ENCODE data around the gene MAPKBP1.

MAPKBP1 gene

DNA sequence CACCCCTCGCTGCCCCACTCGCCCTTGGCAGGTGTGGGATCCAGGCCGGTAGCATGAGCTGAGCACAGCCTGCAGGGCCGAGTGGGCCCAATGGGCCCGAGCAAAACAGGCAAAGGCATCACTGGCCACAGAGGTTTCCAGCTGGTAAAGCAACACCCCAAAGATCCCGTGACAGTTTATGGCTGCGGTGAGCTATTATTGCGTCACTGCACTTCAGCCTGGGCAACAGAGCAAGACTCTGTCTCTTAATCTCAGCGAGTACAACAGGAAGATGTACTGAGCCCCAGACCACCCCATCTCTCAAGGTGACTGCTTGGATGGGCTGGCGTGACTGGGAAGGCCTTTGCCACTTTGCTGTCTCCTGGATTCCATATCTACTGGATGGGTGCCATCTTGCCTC is 57.9 kb downstream of the MAPKBP1 start:
- no peak for DNase-seq (ENCODE audit: low read depth)
- TF ChIP-seq, protein P1, sequence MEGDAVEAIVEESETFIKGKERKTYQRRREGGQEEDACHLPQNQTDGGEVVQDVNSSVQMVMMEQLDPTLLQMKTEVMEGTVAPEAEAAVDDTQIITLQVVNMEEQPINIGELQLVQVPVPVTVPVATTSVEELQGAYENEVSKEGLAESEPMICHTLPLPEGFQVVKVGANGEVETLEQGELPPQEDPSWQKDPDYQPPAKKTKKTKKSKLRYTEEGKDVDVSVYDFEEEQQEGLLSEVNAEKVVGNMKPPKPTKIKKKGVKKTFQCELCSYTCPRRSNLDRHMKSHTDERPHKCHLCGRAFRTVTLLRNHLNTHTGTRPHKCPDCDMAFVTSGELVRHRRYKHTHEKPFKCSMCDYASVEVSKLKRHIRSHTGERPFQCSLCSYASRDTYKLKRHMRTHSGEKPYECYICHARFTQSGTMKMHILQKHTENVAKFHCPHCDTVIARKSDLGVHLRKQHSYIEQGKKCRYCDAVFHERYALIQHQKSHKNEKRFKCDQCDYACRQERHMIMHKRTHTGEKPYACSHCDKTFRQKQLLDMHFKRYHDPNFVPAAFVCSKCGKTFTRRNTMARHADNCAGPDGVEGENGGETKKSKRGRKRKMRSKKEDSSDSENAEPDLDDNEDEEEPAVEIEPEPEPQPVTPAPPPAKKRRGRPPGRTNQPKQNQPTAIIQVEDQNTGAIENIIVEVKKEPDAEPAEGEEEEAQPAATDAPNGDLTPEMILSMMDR (IDR thresholded peaks at IDR 0.05; ENCODE audit: control insufficient read depth, extremely low read depth, insufficient read depth) = no peak
- H3K4me3 ChIP-seq (ENCODE audit: low read depth, low read length) = no peak overlapping the region

DNA sequence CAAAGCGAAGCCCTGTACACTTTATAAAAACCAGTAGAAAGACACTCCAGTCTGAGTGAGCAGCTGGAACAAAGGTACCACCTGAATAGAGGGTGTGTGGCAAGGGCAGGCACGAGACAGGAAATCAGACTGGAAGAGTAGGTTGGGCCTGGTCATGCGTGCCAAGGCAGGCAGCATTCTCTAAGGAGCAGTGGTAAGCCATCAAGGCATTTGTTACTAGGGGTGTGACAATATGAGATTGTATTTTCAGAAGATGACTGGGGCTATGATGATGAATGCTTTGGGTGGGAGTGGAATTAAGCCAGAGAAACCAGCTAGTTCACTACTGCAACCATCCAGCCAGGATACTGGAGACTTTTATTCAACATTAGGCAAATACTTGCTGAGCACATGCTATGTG is 58.6 kb downstream of the MAPKBP1 start:
- DNase-seq (ENCODE audit: low read depth) = no peak
- no peak overlapping the region for H3K4me3 ChIP-seq (ENCODE audit: low read depth, low read length)
- TF ChIP-seq, protein P1 (IDR thresholded peaks at IDR 0.05; ENCODE audit: control insufficient read depth, extremely low read depth, insufficient read depth) = no peak

DNA sequence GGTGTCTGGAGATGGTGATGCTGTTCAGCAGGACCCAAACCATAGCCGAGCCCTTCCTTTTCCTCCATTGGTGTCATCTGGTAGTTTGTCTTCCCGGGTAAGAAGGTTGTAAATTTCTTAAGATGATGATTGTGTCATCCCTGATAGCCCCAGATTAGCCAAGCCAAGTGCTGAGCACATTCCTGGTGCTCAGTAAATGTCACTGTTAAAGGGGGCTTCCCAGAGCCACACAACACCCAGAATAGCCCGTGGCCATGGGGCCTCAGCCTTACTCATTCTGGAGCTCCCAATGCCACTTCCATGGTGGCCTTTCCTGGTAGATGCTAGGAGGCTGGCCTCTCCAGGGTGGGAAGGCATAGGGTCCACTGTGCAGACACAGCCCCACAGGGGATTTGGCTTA is 59.8 kb downstream of the MAPKBP1 start:
- no peak overlapping the region for H3K4me3 ChIP-seq (ENCODE audit: low read depth, low read length)
- TF ChIP-seq, protein P1 (IDR thresholded peaks at IDR 0.05; ENCODE audit: control insufficient read depth, extremely low read depth, insufficient read depth) = no peak
- no peak for DNase-seq (ENCODE audit: low read depth)

DNA sequence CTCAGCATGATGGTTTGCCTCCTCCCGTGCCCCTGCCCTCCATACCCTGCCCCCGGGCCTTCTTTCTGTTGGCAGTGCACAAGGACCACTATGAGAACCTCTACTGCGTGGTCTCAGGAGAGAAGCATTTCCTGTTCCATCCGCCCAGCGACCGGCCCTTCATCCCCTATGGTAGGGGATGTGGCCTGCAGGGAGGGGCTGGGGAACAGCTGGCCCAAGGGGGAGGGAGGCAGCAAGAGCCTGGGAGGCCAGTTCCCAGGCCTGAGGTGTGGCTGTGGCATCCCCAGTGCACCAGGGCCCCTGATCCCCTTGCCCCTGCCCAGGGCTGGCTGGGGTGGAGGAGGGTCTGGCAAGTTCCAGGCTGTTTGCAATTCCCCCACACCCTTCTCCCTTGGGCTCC is 61.8 kb downstream of the MAPKBP1 start:
- no peak overlapping the region for H3K4me3 ChIP-seq (ENCODE audit: low read depth, low read length)
- no peak for DNase-seq (ENCODE audit: low read depth)
- TF ChIP-seq, protein P1 (IDR thresholded peaks at IDR 0.05; ENCODE audit: control insufficient read depth, extremely low read depth, insufficient read depth) = no peak

DNA sequence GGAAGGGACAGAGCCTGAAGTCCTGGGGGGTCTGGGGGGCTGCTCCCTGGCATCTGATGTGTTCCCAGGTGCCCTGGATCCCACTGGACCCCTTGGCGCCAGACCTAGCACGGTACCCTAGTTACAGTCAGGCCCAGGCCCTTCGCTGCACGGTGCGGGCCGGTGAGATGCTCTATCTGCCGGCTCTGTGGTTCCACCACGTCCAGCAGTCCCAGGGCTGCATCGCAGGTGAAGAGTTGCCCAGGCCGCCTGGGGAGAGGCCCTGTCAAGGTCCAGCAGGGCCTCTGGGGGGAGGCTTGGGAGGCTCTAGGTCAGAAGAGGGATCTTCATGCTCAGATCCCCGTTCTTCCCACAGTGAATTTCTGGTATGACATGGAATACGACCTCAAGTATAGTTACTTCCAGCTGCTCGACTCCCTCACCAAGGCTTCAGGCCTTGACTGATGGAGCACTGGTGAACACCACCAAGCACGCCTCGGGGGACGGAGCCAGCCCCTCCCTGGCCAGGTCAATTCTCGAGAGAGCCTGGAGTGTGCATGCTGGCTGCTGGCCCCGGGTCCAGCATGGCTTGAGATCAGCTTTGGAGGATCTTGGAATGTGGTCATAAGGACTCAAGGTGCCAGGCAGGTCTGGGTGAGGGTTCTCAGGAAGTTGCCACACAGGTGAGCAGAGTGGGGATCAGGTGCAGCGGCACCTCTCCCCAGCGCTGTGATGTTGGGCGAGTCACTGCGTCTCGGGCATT is 62.6 kb downstream of the MAPKBP1 start:
- DNase-seq (ENCODE audit: low read depth) = no peak
- TF ChIP-seq, protein P1 (IDR thresholded peaks at IDR 0.05; ENCODE audit: control insufficient read depth, extremely low read depth, insufficient read depth) = no peak
- no peak overlapping the region for H3K4me3 ChIP-seq (ENCODE audit: low read depth, low read length)

DNA sequence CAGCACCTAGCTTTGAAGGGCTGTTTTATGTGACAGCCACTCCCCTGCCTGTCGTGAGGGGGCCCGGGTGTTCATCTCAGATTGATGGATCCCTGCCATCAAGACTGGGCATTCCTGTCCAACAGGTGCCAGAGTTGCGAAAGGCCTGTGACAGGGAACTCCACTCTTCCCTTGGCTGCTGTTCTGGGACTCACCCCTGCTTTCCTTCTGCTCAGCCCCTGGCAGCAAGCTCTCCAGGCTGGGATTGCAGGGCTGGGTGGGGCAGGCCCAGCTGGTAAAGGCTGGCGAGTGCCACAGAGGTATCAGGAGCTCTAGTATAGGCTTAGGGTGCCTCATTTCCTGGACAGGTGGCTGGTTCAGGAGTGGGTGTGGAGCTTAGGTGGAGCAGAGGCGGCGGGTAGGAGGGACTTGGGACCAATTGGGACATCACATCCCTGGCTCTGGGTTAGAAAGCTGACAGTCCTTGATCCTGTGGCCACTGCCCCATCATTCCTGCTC is 64.2 kb downstream of the MAPKBP1 start, which contains the start of gene PLA2G4B:
PLA2G4B (plus strand) TSS at position 448 of the 498 bp plus-strand sequence. CDS start 67 bp downstream, outside the sequence.
- DNase-seq (ENCODE audit: low read depth) = peak; percentile 98
- peak within 1 kb of the TSS; percentile 16; the same call in 1 of the 2 replicates for H3K4me3 ChIP-seq (ENCODE audit: low read depth, low read length)
- TF ChIP-seq, protein P1 (IDR thresholded peaks at IDR 0.05; ENCODE audit: control insufficient read depth, extremely low read depth, insufficient read depth) = no peak

Measured in LNCaP clone FGC (cell line).